Aorta (tissue), 5 donors: ENCODE measurements around the gene KIF1A. TPM values are rescaled to one million over a fixed set of nuclear protein-coding genes. Genes with fewer than 3 reads are reported as not detected.

Experiments
- ATAC-seq: fragments of 200-7000 bp; cut with Tn5 transposase; one replicate; pipeline ENCODE4 v1.9.1; 2022; ENCODE audit warnings: moderate library complexity; ENCODE audit not compliant: low FRiP score
- DNase-seq, 2 donors: peaks; one replicate each; pipeline ENCODE4 v3.0.0-alpha.2; 2020
- H3K27ac ChIP-seq, 2 donors: one replicate each; pipeline ENCODE4 v1.5.1; 2013; ENCODE audit warnings: low read length in 2 of 2, mild to moderate bottlenecking in 2 of 2, moderate library complexity in 2 of 2, control low read depth in 1 of 2, inconsistent platforms in 1 of 2, low read depth in 1 of 2
- H3K27me3 ChIP-seq, 2 donors: one replicate each; pipeline ENCODE4 v1.6.1; 2013; ENCODE audit warnings: control low read depth in 1 of 2, low read length in 1 of 2, mild to moderate bottlenecking in 1 of 2, moderate library complexity in 1 of 2; ENCODE audit not compliant: insufficient read depth in 2 of 2, control insufficient read depth in 1 of 2
- H3K36me3 ChIP-seq, 2 donors: one replicate each; pipeline ENCODE4 v1.6.1; 2013; ENCODE audit warnings: control low read depth in 1 of 2, low read length in 1 of 2, mild to moderate bottlenecking in 1 of 2; ENCODE audit not compliant: insufficient read depth in 2 of 2, control insufficient read depth in 1 of 2
- H3K4me1 ChIP-seq, 2 donors: one replicate each; pipeline ENCODE4 v1.6.1; 2013; ENCODE audit warnings: low read length in 2 of 2, control low read depth in 1 of 2, mild to moderate bottlenecking in 1 of 2, moderate library complexity in 1 of 2; ENCODE audit not compliant: insufficient read depth in 2 of 2, control insufficient read depth in 1 of 2
- H3K4me3 ChIP-seq, 2 donors: one replicate each; pipeline ENCODE4 v1.5.1; 2013; ENCODE audit warnings: low read length in 2 of 2, control low read depth in 1 of 2, mild to moderate bottlenecking in 1 of 2
- H3K9me3 ChIP-seq: one replicate; pipeline ENCODE4 v1.6.1; 2013; ENCODE audit warnings: mild to moderate bottlenecking, low read length; ENCODE audit not compliant: control insufficient read depth
- WGBS, 2 donors: extraction: QIAGEN DNeasy Blood & Tissue Kit; methylation state at CpG; one replicate each; pipeline ENCODE4 v1.1.7; 2013; 5-methylcytosine and 5-hydroxymethylcytosine counted together
- intact Hi-C, 2 donors: fragments of 100-400 bp; cut with DNase I; formaldehyde crosslinking; loops; one replicate each; pipeline versions ENCODE4 v1.14.2 to v1.15.0; 2022
- polyA plus RNA-seq, 2 donors: library from polyadenylated mRNA; stranded (reverse); fragments of 200-250 nt; gene quantifications; one replicate each; pipeline ENCODE4 v1.2.3, GENCODE V29; 2013
- total RNA-seq, 2 donors: library from RNA; stranded (reverse); fragmentation: NEBNext Ultra II Directional; extraction: Animal tissue kit (Norgen Biotek cat#: 25700); gene quantifications; one replicate each; pipeline ENCODE4 v1.2.1, GENCODE V29; 2021
- donor health status: healthy with polysubstance abuse.
- donor health status: Bipolar disorder and iron deficiency.
- donor health status: DM: no; HTN: no; CAD: no.
- donor health status: DM: no; HTN: no; CAD: no.
- donor health status: DM: yes; HTN: yes; CAD: no.

The KIF1A gene
- total and polyA plus RNA-seq, 4 donors = 0.25 to 0.78 (median 0.72) TPM; not detected in 1

GRCh38 chr2:240811346-240812300 is 8.4 kb downstream of the KIF1A start:
- Histone ChIP-seq H3K36me3 (no peaks in the 10 kb centered on the region), H3K27ac (no peak overlapping the region), H3K4me3 (no peak overlapping the region), H3K9me3 (no peaks in the 10 kb centered on the region), H3K27me3 (no peaks in the 10 kb centered on the region), H3K4me1 (no peaks in the 10 kb centered on the region)
- ATAC-seq = no peak
- DNase-seq = peak; percentile 43 to 71
- intact Hi-C loops = no loop called here
- WGBS, 2 donors = 91 to 92% methylated on average over 17 of the region's 17 CpGs

GRCh38 chr2:240810621-240811020 is 9.4 kb downstream of the KIF1A start:
- Histone ChIP-seq H3K4me1 (no peaks in the 10 kb centered on the region), H3K27ac (no peak overlapping the region), H3K36me3 (no peaks in the 10 kb centered on the region), H3K9me3 (peaks cover 3% of the 10 kb centered on the region), H3K27me3 (no peaks in the 10 kb centered on the region), H3K4me3 (no peak overlapping the region)
- intact Hi-C loops = no loop called here
- WGBS, 2 donors = 91 to 93% methylated on average over 16 of the region's 16 CpGs
- ATAC-seq (no peak), DNase-seq (peak in 1 of 2 donors; percentile 59)

- 69 to 73% methylated on average over 6 of the region's 6 CpGs for WGBS, 2 donors
- intact Hi-C loops = no loop called here
- ATAC-seq (no peak), DNase-seq (no peak)
- Histone ChIP-seq H3K36me3 (no peaks in the 10 kb centered on the region), H3K4me1 (no peaks in the 10 kb centered on the region), H3K27me3 (no peaks in the 10 kb centered on the region), H3K9me3 (peaks cover 3% of the 10 kb centered on the region), H3K27ac (no peak overlapping the region), H3K4me3 (no peak overlapping the region)
These were observed 9.8 kb downstream of the KIF1A start for GRCh38 chr2:240810199-240810598.

GRCh38 chr2:240809276-240809675 is 10.7 kb downstream of the KIF1A start:
- H3K9me3 ChIP-seq = peaks cover 3% of the 10 kb centered on the region
- H3K4me3 ChIP-seq = no peak overlapping the region
- 85 to 89% methylated on average over 9 of the region's 9 CpGs for WGBS, 2 donors
- no peaks in the 10 kb centered on the region for H3K36me3 ChIP-seq
- H3K27me3 ChIP-seq = no peaks in the 10 kb centered on the region
- intact Hi-C loops = no loop called here
- no peak for DNase-seq
- H3K27ac ChIP-seq = no peak overlapping the region
- no peak for ATAC-seq
- no peaks in the 10 kb centered on the region for H3K4me1 ChIP-seq

GRCh38 chr2:240806459-240806858 is 13.6 kb downstream of the KIF1A start:
- DNase-seq = no peak
- no peak overlapping the region for H3K27ac ChIP-seq
- H3K4me3 ChIP-seq = no peak overlapping the region
- no peaks in the 10 kb centered on the region for H3K27me3 ChIP-seq
- no peak for ATAC-seq
- intact Hi-C loops = no loop called here
- WGBS, 2 donors = 90 to 91% methylated on average over 2 of the region's 2 CpGs
- H3K36me3 ChIP-seq = no peaks in the 10 kb centered on the region
- H3K4me1 ChIP-seq = no peaks in the 10 kb centered on the region
- peaks cover 3% of the 10 kb centered on the region for H3K9me3 ChIP-seq

GRCh38 chr2:240806006-240806405 is 14.0 kb downstream of the KIF1A start:
- H3K27me3 ChIP-seq = no peaks in the 10 kb centered on the region
- WGBS, 2 donors = 91 to 92% methylated on average over 4 of the region's 4 CpGs
- no peak for ATAC-seq
- H3K27ac ChIP-seq = no peak overlapping the region
- H3K9me3 ChIP-seq = peaks cover 3% of the 10 kb centered on the region
- no peak for DNase-seq
- H3K36me3 ChIP-seq = no peaks in the 10 kb centered on the region
- H3K4me3 ChIP-seq = no peak overlapping the region
- no peaks in the 10 kb centered on the region for H3K4me1 ChIP-seq
- intact Hi-C loops = no loop called here

- intact Hi-C loops = no loop called here
- ATAC-seq (no peak), DNase-seq (peak in 1 of 2 donors; percentile 53)
- WGBS, 2 donors = 86 to 88% methylated on average over 8 of the region's 8 CpGs
- Histone ChIP-seq H3K4me1 (no peaks in the 10 kb centered on the region), H3K36me3 (no peaks in the 10 kb centered on the region), H3K9me3 (peaks cover 3% of the 10 kb centered on the region), H3K27me3 (no peaks in the 10 kb centered on the region), H3K27ac (no peak overlapping the region), H3K4me3 (no peak overlapping the region)
These were observed 16.8 kb downstream of the KIF1A start for GRCh38 chr2:240803191-240803590.

GRCh38 chr2:240799033-240799820 is 20.8 kb downstream of the KIF1A start:
- Histone ChIP-seq H3K4me1 (no peaks in the 10 kb centered on the region), H3K4me3 (no peak overlapping the region), H3K9me3 (no peaks in the 10 kb centered on the region), H3K36me3 (no peaks in the 10 kb centered on the region), H3K27me3 (no peaks in the 10 kb centered on the region), H3K27ac (no peak overlapping the region)
- intact Hi-C loops = no loop called here
- peak; percentile 12 for ATAC-seq
- DNase-seq = peak; percentile 22 to 68
- WGBS, 2 donors = 67 to 69% methylated on average over 14 of the region's 14 CpGs
